Thyroid gland (tissue), 4 donors: Measurements from ENCODE around the gene CMSS1. TPM values are rescaled to one million over a fixed set of nuclear protein-coding genes. Genes with fewer than 3 reads are reported as not detected.

Source experiments
- DNase-seq, 2 donors: peaks; one replicate each; pipeline ENCODE4 v3.0.0-alpha.2; 2019
- H3K27ac ChIP-seq, 3 donors: fragments of 200-600 bp; sonication (generic); 1 replicate in 2 of 3; 2 replicates in 1 of 3; pipeline ENCODE4 v1.5.1; 2016 to 2019; ENCODE audit warnings: mild to moderate bottlenecking in 1 of 3, moderate library complexity in 1 of 3
- H3K27me3 ChIP-seq: fragments of 200-600 bp; sonication (generic); one replicate; pipeline ENCODE4 v1.5.1; 2019
- H3K36me3 ChIP-seq, 2 donors: fragments of 200-600 bp; sonication (generic); one replicate each; pipeline ENCODE4 v1.5.1; 2016 to 2019
- H3K4me1 ChIP-seq, 2 donors: fragments of 200-600 bp; sonication (generic); one replicate each; pipeline ENCODE4 v1.5.1; 2017 to 2019
- H3K4me3 ChIP-seq, 3 donors: fragments of 200-600 bp; sonication (generic); replicated peaks in 1 of 3; 1 replicate in 2 of 3; 2 replicates in 1 of 3; pipeline ENCODE4 v1.5.1; 2016; ENCODE audit warnings: mild to moderate bottlenecking in 1 of 3
- H3K9me3 ChIP-seq: fragments of 200-600 bp; sonication (generic); one replicate; pipeline ENCODE4 v1.5.1; 2017
- CTCF ChIP-seq, 6 experiments: fragments of 200-600 bp in 3 of 6; fragments of 450-650 bp in 3 of 6; sonication (generic) in 3 of 6; IDR thresholded peaks; one replicate each; pipeline ENCODE4 v1.5.1; 2016 to 2019; ENCODE audit warnings: antibody characterized with exemption in 6 of 6, mild to moderate bottlenecking in 2 of 6, inconsistent platforms in 1 of 6, moderate library complexity in 1 of 6
- POLR2A ChIP-seq, 2 donors: fragments of 450-650 bp; IDR thresholded peaks; one replicate each; pipeline ENCODE4 v1.6.1; 2017; ENCODE audit warnings: antibody characterized with exemption in 2 of 2, mild to moderate bottlenecking in 2 of 2, moderate library complexity in 1 of 2
- WGBS, 2 donors: methylation state at CpG; one replicate each; pipeline ENCODE4 v1.1.5; 2017; 5-methylcytosine and 5-hydroxymethylcytosine counted together
- intact Hi-C: fragments of 100-400 bp; cut with DNase I; formaldehyde crosslinking; loops from one replicate; pipeline ENCODE4 v1.15.1; 2023
- total RNA-seq, 4 donors: library from RNA; depleted of rRNA; stranded (reverse); fragments of >200 nt; gene quantifications; one replicate each; pipeline ENCODE4 v1.2.3, GENCODE V29; 2016

The CMSS1 gene
- total RNA-seq, 4 donors from 2014 or later: 7.7 to 15.0 (median 12.9) TPM

- H3K36me3 ChIP-seq: no peaks in the 10 kb centered on the region
- WGBS, 2 donors: 96 to 97% methylated on average over 2 of the region's 2 CpGs
- H3K9me3 ChIP-seq: no peaks in the 10 kb centered on the region
- no peak for DNase-seq
- H3K4me1 ChIP-seq: peaks cover 0 to 2% of the 10 kb centered on the region in 2 donors
- H3K27ac ChIP-seq: no peak overlapping the region
- intact Hi-C loops: no loop called here
- TF ChIP-seq CTCF (IDR thresholded peaks at IDR 0.05) (no peak), POLR2A (IDR thresholded peaks at IDR 0.05) (no peak)
- no peaks in the 10 kb centered on the region for H3K27me3 ChIP-seq
- no peak overlapping the region for H3K4me3 ChIP-seq
These were observed 348.4 kb downstream of the CMSS1 start for GRCh38 chr3:100165926-100166550.

GRCh38 chr3:100169201-100169920 is 351.7 kb downstream of the CMSS1 start:
- Histone ChIP-seq H3K27me3 (no peaks in the 10 kb centered on the region), H3K4me1 (no peaks in the 10 kb centered on the region), H3K4me3 (no peak overlapping the region), H3K36me3 (no peaks in the 10 kb centered on the region), H3K9me3 (no peaks in the 10 kb centered on the region), H3K27ac (no peak overlapping the region)
- intact Hi-C loops: no loop called here
- peak; percentile 56 to 72 for DNase-seq
- TF ChIP-seq CTCF (IDR thresholded peaks at IDR 0.05) (no peak), POLR2A (IDR thresholded peaks at IDR 0.05) (no peak)
- 40 to 48% methylated on average over 4 of the region's 4 CpGs for WGBS, 2 donors

GRCh38 chr3:100170486-100170885 is 352.8 kb downstream of the CMSS1 start:
- H3K4me3 ChIP-seq: no peak overlapping the region
- H3K36me3 ChIP-seq: no peaks in the 10 kb centered on the region
- no peak overlapping the region for H3K27ac ChIP-seq
- H3K27me3 ChIP-seq: no peaks in the 10 kb centered on the region
- H3K9me3 ChIP-seq: no peaks in the 10 kb centered on the region
- no peak for TF ChIP-seq CTCF (IDR thresholded peaks at IDR 0.05)
- no peak for TF ChIP-seq POLR2A (IDR thresholded peaks at IDR 0.05)
- intact Hi-C loops: no loop called here
- no peaks in the 10 kb centered on the region for H3K4me1 ChIP-seq
- no peak for DNase-seq
- WGBS, 2 donors: 93 to 96% methylated on average over 3 of the region's 3 CpGs

- TF ChIP-seq CTCF (IDR thresholded peaks at IDR 0.05): no peak
- TF ChIP-seq POLR2A (IDR thresholded peaks at IDR 0.05): no peak
- Histone ChIP-seq H3K4me3 (no peak overlapping the region), H3K27me3 (no peaks in the 10 kb centered on the region), H3K9me3 (no peaks in the 10 kb centered on the region), H3K27ac (no peak overlapping the region), H3K36me3 (no peaks in the 10 kb centered on the region), H3K4me1 (no peaks in the 10 kb centered on the region)
- WGBS, 2 donors: 94 to 97% methylated on average over 6 of the region's 6 CpGs
- intact Hi-C loops: no loop called here
- no peak for DNase-seq
These were observed 353.7 kb downstream of the CMSS1 start for GRCh38 chr3:100171211-100171914.

- TF ChIP-seq CTCF (IDR thresholded peaks at IDR 0.05) (no peak), POLR2A (IDR thresholded peaks at IDR 0.05) (no peak)
- H3K4me1 ChIP-seq: no peaks in the 10 kb centered on the region
- 74 to 83% methylated on average over 1 of the region's 1 CpG for WGBS, 2 donors
- no peaks in the 10 kb centered on the region for H3K9me3 ChIP-seq
- no peaks in the 10 kb centered on the region for H3K36me3 ChIP-seq
- H3K27me3 ChIP-seq: no peaks in the 10 kb centered on the region
- DNase-seq: no peak
- no peak overlapping the region for H3K27ac ChIP-seq
- H3K4me3 ChIP-seq: no peak overlapping the region
- intact Hi-C loops: no loop called here
These were observed 356.3 kb downstream of the CMSS1 start for GRCh38 chr3:100173961-100174360.
